Mucosa of stomach (tissue), 1 donor: ENCODE measurements around the gene NKD1.

Experiments used
- H3K27me3 ChIP-seq: one replicate; pipeline ENCODE4 v1.7.0; 2013; ENCODE audit warnings: mild to moderate bottlenecking, low read length; ENCODE audit not compliant: control insufficient read depth, insufficient read depth
- H3K36me3 ChIP-seq: one replicate; pipeline ENCODE4 v1.7.0; 2013; ENCODE audit warnings: low read length; ENCODE audit not compliant: control insufficient read depth, insufficient read depth
- H3K4me1 ChIP-seq: one replicate; pipeline ENCODE4 v1.7.0; 2013; ENCODE audit warnings: mild to moderate bottlenecking, low read length; ENCODE audit not compliant: control insufficient read depth, insufficient read depth
- H3K4me3 ChIP-seq: one replicate; pipeline ENCODE4 v1.7.0; 2013; ENCODE audit warnings: low read length
- H3K9ac ChIP-seq: one replicate; pipeline ENCODE4 v1.7.0; 2013; ENCODE audit warnings: mild to moderate bottlenecking, low read length, moderate library complexity
- H3K9me3 ChIP-seq: one replicate; pipeline ENCODE4 v1.7.0; 2013; ENCODE audit warnings: mild to moderate bottlenecking, low read length, moderate library complexity; ENCODE audit not compliant: control insufficient read depth
- donor health status: Pancreatic carcinoma.

The NKD1 gene

DNA sequence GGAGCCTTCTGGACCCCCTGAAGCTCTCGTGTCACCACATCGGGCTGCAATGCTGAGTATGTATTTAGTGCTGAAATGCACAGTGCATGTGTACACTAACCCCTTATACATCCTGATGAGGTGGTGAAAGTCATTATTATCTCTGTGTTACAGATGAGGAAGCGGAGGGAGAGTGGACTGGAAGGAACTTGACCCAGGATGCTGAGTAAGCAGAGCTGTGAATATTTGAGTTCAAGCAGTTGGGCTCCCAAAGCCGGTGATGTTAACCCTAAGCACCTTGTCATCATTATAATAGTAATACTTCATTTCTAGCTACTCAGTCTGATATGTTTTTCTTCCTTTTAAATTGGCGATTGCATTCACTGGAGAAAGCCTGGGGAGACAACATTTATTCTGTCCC lies 25.9 kb upstream of the NKD1 start:
- Histone ChIP-seq H3K4me3 (no peak overlapping the region), H3K9ac (no peak overlapping the region), H3K4me1 (no peaks in the 10 kb centered on the region), H3K36me3 (no peaks in the 10 kb centered on the region), H3K27me3 (no peaks in the 10 kb centered on the region), H3K9me3 (no peaks in the 10 kb centered on the region)

DNA sequence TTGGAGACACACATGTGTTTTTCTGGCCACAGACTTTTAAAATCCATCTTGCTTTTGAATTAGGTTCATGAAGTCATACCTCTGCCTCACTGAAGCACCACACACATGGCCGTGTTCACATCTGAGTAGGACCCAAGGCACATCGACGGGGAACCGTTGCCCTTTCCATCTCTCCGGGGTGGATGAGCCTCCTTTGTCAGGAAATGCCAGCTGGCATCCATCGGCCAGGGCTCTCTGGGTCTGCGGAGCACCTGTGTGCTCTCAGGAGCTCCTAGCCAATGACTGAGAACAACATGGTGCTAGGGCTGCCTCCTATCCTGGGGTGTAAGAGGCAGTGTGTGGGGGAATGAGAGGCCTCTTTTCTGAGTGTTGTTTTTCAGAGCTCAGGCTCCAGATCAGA lies 24.5 kb upstream of the NKD1 start:
- Histone ChIP-seq H3K36me3 (no peaks in the 10 kb centered on the region), H3K9ac (no peak overlapping the region), H3K27me3 (no peaks in the 10 kb centered on the region), H3K4me1 (no peaks in the 10 kb centered on the region), H3K9me3 (no peaks in the 10 kb centered on the region), H3K4me3 (no peak overlapping the region)

DNA sequence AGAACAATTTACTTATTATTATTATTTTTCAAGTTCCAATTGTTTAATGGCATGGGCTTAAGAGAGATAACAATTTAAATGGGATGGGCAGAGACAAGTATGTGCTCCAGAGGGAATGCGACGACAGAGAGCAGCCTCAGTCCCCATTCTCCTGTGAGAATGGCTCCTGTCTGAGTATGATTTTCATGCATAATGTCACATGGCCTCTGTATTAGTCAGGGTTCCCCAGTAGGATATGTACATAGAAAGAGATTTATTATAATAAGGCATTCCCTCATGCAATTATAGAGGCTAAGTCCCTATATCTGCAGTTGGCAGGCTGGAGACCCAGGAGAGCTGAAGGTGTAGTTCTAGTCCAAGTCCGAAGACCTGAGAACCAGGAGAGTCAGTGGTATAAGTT lies 22.9 kb upstream of the NKD1 start:
- Histone ChIP-seq H3K9ac (no peak overlapping the region), H3K4me3 (no peak overlapping the region), H3K36me3 (no peaks in the 10 kb centered on the region), H3K9me3 (no peaks in the 10 kb centered on the region), H3K27me3 (no peaks in the 10 kb centered on the region), H3K4me1 (no peaks in the 10 kb centered on the region)

DNA sequence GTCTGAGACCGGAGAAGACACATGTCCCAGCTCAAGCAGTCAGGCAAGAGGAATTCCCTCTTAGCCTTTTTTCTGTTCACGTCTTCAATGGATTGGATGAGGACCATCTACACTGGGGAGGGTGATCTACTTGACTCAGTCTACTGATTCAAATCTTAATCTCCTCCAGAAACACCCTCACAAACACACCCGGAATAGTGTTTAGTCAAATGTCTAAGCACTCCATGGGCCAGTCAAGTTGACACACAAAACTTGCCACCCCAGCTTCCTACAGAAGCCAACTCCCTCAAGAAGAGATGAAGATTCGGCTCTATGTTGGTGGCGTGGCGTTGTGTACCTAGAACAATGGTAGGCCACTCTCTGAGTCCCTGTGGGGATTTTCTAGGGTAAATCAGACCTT lies 22.5 kb upstream of the NKD1 start:
- Histone ChIP-seq H3K36me3 (no peaks in the 10 kb centered on the region), H3K9ac (no peak overlapping the region), H3K4me3 (no peak overlapping the region), H3K27me3 (no peaks in the 10 kb centered on the region), H3K4me1 (no peaks in the 10 kb centered on the region), H3K9me3 (no peaks in the 10 kb centered on the region)

DNA sequence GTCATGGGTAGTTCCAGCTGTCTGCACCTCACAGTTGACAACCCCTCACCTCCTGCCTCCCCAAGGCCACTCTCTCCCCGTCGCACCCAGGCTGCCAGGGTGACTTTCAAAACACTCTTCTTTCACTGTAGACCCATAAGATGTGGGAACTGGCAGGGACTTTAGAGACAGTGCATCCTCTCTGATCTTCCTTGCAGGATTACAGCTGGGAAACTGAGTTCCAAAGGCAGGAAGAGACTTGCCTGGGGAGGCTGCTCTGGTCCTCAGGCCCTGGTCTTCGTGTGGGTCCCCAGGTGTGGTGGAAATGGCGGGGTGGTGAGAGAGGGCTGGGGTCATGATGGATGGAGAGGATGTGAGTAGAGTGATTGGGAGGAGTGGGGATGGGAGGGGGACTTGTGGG lies 21.9 kb upstream of the NKD1 start:
- no peaks in the 10 kb centered on the region for H3K9me3 ChIP-seq
- no peak overlapping the region for H3K4me3 ChIP-seq
- H3K27me3 ChIP-seq, result no peaks in the 10 kb centered on the region
- no peaks in the 10 kb centered on the region for H3K4me1 ChIP-seq
- no peak overlapping the region for H3K9ac ChIP-seq
- no peaks in the 10 kb centered on the region for H3K36me3 ChIP-seq

DNA sequence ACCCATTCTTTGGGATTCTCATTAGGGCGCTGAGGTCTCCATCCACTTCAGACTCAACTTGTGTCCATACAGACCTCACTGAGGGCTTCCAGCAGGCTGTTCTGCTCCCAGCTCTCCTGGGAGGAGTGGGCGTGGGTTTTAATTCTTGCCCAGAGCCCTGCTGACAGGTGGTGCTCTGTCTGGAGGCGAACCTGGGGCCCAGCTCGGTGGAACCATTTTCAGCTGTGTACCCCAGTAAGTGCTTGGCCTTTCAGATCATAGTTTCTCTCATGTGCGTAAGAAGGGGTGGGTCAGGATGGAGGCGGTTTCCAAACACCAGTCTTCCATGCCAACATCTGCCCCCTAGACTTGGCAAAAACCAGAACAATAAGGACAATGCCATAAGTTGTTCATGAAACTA lies 21.4 kb upstream of the NKD1 start:
- H3K4me1 ChIP-seq, result no peaks in the 10 kb centered on the region

DNA sequence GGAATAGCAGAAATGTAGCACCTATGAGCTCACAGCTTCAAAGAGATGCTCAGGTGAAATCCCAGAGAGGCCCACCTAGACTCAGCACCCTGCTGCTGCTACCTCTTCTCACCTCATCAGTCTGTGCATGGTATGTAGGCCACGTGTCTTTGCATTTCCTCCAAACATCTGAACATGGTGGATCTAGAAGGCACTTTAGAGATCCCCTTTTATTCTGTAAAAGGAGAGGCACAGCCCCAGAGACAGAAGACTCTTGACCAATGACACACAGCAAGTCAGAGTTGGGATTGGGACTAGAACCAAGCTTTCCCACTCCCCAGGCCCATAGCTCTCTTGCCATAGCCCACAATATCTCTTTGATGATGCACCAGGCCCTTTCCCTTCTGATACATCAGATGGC lies 19.4 kb upstream of the NKD1 start:
- no peak overlapping the region for H3K9ac ChIP-seq
- H3K9me3 ChIP-seq, result no peaks in the 10 kb centered on the region
- no peak overlapping the region for H3K4me3 ChIP-seq
- H3K27me3 ChIP-seq, result no peaks in the 10 kb centered on the region
- no peaks in the 10 kb centered on the region for H3K4me1 ChIP-seq
- H3K36me3 ChIP-seq, result no peaks in the 10 kb centered on the region

More for the DNA sequence above, 21.4 kb upstream of the NKD1 start:
- H3K9me3 ChIP-seq, result no peaks in the 10 kb centered on the region
- no peak overlapping the region for H3K4me3 ChIP-seq
- no peaks in the 10 kb centered on the region for H3K27me3 ChIP-seq
- H3K9ac ChIP-seq, result no peak overlapping the region
- no peaks in the 10 kb centered on the region for H3K36me3 ChIP-seq

DNA sequence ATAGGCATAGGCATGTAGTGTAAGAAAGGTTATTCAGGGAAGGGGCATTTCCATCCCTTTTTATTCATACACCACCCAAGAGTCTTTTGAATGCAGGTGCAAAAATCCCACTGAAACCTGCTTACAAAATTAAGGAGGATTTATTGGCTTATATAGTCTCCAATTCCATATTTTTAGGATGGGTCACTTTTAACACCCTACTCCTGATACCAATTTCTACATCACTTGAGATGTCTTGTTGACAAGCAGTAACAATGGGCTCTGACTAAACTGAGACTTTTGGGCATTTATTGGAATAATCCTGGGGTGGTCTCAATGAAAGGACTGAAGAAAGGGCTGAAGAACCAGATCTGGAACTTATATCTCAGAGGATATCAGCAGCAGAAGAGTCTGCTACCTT lies 18.9 kb upstream of the NKD1 start:
- Histone ChIP-seq H3K9ac (no peak overlapping the region), H3K4me3 (no peak overlapping the region), H3K9me3 (no peaks in the 10 kb centered on the region), H3K36me3 (no peaks in the 10 kb centered on the region), H3K4me1 (no peaks in the 10 kb centered on the region), H3K27me3 (no peaks in the 10 kb centered on the region)

DNA sequence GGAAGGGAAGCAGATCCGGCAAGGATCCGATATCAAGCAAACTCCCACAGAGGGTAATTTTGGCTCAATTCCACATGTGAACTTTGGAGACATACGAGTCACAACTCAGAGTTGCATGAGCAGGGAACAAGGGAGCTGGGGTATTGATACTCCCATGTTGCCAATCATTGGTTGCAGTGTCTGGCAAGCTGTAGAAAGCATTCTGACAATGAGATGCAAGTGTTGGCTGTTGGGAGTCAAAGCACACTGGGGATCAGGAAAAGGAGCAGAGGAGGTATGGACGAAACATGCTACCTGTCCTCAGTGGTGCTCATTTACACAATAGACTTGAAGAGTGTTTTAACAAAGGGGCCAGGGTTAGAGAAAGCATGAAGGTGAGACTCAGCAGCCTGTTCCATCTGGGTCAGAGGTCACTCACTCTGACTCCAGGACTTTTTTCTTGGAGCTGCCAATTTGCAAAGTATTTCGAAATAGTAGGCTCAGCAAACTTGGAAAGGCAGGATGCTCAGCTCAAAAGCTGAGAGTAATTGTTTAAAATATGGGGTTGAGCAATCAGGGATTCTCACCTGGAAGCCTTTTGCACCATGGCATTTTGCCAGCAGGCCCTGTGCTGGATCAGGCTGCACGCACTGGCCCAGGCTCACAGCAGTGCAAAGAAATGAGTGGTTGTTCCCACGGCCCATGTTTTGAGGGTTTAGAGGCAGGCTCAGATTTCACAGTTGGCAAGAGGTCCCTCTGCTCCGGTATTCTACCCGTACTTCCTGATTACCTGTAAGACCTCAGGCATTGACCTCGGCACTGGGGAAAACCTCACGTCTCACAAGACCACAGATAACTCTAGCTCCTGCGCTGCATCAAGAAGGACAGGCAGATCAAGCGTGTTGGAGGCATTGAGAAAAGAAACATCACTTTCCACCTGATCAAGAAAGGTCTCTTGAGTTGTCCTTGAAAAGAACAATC lies 17.6 kb upstream of the NKD1 start:
- Histone ChIP-seq H3K4me3 (no peak overlapping the region), H3K9me3 (no peaks in the 10 kb centered on the region), H3K9ac (no peak overlapping the region), H3K27me3 (no peaks in the 10 kb centered on the region), H3K4me1 (no peaks in the 10 kb centered on the region), H3K36me3 (no peaks in the 10 kb centered on the region)

DNA sequence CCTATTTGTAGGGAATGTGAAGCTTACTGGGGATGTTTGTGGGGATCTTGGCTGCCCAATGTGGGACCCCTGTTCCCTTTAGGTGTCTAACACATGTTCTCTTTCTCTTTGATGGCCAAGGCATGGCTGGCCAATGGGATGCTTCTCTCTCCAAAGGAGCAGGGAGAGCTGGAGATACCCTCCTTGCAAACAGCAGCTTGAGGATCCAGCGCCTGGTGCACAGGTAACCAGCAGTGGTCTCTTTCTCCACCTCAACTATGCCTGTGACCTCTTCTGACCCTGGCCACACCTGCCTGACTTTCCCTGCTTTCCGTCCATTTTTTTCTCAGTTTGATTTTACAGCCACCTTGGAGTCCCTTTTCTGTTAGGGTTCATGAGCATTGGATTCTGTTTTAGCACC lies 16.8 kb upstream of the NKD1 start:
- Histone ChIP-seq H3K36me3 (no peaks in the 10 kb centered on the region), H3K27me3 (no peaks in the 10 kb centered on the region), H3K4me3 (no peak overlapping the region), H3K9ac (no peak overlapping the region), H3K9me3 (no peaks in the 10 kb centered on the region), H3K4me1 (no peaks in the 10 kb centered on the region)

DNA sequence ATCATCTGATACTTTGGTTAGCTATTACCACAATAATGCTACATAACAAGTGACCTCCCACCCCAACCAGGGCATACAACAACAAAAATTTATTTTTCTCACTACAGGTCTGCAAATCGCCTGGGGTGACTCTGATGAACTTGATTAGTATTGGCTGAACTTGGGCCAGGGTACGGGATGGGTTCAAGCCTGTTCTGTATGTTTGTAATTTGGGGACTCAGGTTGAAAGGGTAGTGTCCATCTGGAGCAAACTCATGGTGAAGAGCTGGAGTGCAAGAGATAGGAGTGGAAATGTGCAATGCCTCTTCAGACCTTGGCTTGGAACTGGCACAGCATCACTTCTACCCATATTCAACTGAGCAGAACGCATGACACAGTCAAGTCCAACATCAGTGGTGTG lies 16.3 kb upstream of the NKD1 start:
- Histone ChIP-seq H3K9ac (no peak overlapping the region), H3K4me3 (no peak overlapping the region), H3K27me3 (no peaks in the 10 kb centered on the region), H3K4me1 (no peaks in the 10 kb centered on the region), H3K36me3 (no peaks in the 10 kb centered on the region), H3K9me3 (no peaks in the 10 kb centered on the region)

DNA sequence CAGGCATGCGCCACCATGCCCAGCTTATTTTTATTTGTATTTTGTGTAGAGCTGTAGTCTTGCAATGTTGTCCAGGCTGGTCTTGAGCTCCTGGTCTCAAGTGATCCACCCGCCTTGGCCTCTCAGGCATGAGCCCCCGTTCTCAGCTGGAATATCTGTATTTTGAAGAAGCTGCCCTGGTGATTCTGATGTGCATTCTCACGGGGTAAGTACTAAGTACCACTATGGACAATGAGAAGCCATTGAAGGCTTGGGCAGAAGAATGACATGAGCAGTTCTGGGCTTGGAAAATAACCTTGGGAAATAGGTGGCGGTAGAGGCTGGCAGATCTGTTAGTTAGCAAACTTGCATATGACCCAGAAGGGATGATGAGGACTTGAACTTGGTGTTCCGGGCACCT lies 15.6 kb upstream of the NKD1 start:
- Histone ChIP-seq H3K9ac (no peak overlapping the region), H3K27me3 (no peaks in the 10 kb centered on the region)

More for the DNA sequence above, 15.6 kb upstream of the NKD1 start:
- Histone ChIP-seq H3K4me1 (no peaks in the 10 kb centered on the region), H3K36me3 (no peaks in the 10 kb centered on the region), H3K9me3 (no peaks in the 10 kb centered on the region), H3K4me3 (no peak overlapping the region)
